Sciatic nerve (tissue), 2 donors: Measurements from ENCODE around the gene TARDBP. TPM values are rescaled to one million over a fixed set of nuclear protein-coding genes. Genes with fewer than 3 reads are reported as not detected.
A peak's percentile ranks its signal among the peaks of the same experiment; 100 is the strongest.
"Not testable (repeated sequence)": the region's sequence is repeated elsewhere in the genome, so short reads cannot be mapped to it uniquely, and the experiment has no call there.

Source experiments
- ATAC-seq: fragments of 200-7000 bp; cut with Tn5 transposase; one replicate; pipeline ENCODE4 v1.9.1; 2020; ENCODE audit warnings: mild to moderate bottlenecking, moderate library complexity
- DNase-seq: peaks from one replicate; pipeline ENCODE4 v3.0.0-alpha.2; 2020; ENCODE audit warnings: low spot score
- intact Hi-C: fragments of 100-400 bp; cut with DNase I; formaldehyde crosslinking; loops from one replicate; pipeline ENCODE4 v1.14.2; 2022
- total RNA-seq: library from RNA; stranded (reverse); fragmentation: NEBNext Ultra II Directional; extraction: Animal tissue kit (Norgen Biotek cat#: 25700); gene quantifications from one replicate; pipeline ENCODE4 v1.2.1, GENCODE V29; 2021
- donor health status: DM: no; HTN: no; CAD: no.
- donor health status: DM: no; HTN: no; CAD: no.

Gene TARDBP
- total RNA-seq, 1 donor from 2014 or later = 165 TPM

- DNase-seq (peak; percentile 48), ATAC-seq (peak; percentile 17)
- intact Hi-C loops = no loop called here
Observed at GRCh38 chr1:11071463-11072215, 59.2 kb downstream of the TARDBP start.

- ATAC-seq = no peak
- intact Hi-C loops = no loop called here
- DNase-seq = peak; percentile 27
Observed at GRCh38 chr1:11072216-11072917, 59.9 kb downstream of the TARDBP start.

DNA sequence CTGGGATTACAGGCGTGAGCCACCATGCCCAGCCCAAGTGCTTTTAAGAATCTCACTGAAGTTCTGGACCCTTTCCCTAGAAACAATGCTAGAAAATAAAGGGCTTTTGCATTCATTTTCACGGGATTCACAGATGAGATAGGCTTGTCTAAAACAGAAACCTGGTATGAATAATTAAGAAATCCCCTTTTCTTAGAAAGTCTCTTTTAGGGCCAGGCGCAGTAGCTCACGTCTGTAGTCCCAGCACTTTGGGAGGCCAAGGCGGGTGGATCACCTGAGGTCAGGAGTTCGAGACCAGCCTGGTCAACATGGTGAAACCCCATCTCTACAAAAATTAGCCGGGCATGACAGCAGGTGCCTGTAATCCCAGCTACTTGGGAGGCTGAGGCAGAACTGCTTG is 60.9 kb downstream of the TARDBP start:
- ATAC-seq, intact Hi-C loops: not testable (repeated sequence)
- peak; percentile 7 for DNase-seq

Other genes with a start within 250 kb of the TARDBP start
- gene CASZ1, start 216.0 kb upstream of the TARDBP start, total RNA-seq = 8.5 TPM
- not detected for gene MASP2, start 34.6 kb downstream of the TARDBP start, total RNA-seq
- 75.3 TPM for gene SRM, start 47.4 kb downstream of the TARDBP start, total RNA-seq
- gene EXOSC10, start 87.2 kb downstream of the TARDBP start, total RNA-seq = 81.8 TPM
- gene ANGPTL7, start 176.7 kb downstream of the TARDBP start, total RNA-seq = 159 TPM
- 36.1 TPM for gene MTOR, start 249.9 kb downstream of the TARDBP start, total RNA-seq